Skin of body (tissue), 3 donors: Measurements from ENCODE around the gene NUDT17. TPM values are rescaled to one million over a fixed set of nuclear protein-coding genes. Genes with fewer than 3 reads are reported as not detected.
A peak's percentile ranks its signal among the peaks of the same experiment; 100 is the strongest.

Source experiments
- DNase-seq: peaks from one replicate; lab custom pipeline; 2025; lab: John Stamatoyannopoulos, UW
- small RNA-seq: library from RNA; depleted of rRNA; stranded (forward); fragments of <200 nt; gene quantifications from one replicate; pipeline ENCODE3, GENCODE V24; 2014; ENCODE audit warnings: low replicate concordance
- total RNA-seq: library from RNA; depleted of rRNA; stranded (reverse); fragments of >200 nt; gene quantifications from one replicate; pipeline ENCODE4 v1.2.3, GENCODE V29; 2014

Gene NUDT17
- total RNA-seq, 1 donor from 2014 or later, result 2.5 TPM

- no peak for DNase-seq
Observed at GRCh38 chr1:145887631-145888030, 42.2 kb downstream of the NUDT17 start.

GRCh38 chr1:145889722-145890121 lies 44.3 kb downstream of the NUDT17 start:
- no peak for DNase-seq

- no peak for DNase-seq
Observed at GRCh38 chr1:145891143-145891542, 45.7 kb downstream of the NUDT17 start.

DNA sequence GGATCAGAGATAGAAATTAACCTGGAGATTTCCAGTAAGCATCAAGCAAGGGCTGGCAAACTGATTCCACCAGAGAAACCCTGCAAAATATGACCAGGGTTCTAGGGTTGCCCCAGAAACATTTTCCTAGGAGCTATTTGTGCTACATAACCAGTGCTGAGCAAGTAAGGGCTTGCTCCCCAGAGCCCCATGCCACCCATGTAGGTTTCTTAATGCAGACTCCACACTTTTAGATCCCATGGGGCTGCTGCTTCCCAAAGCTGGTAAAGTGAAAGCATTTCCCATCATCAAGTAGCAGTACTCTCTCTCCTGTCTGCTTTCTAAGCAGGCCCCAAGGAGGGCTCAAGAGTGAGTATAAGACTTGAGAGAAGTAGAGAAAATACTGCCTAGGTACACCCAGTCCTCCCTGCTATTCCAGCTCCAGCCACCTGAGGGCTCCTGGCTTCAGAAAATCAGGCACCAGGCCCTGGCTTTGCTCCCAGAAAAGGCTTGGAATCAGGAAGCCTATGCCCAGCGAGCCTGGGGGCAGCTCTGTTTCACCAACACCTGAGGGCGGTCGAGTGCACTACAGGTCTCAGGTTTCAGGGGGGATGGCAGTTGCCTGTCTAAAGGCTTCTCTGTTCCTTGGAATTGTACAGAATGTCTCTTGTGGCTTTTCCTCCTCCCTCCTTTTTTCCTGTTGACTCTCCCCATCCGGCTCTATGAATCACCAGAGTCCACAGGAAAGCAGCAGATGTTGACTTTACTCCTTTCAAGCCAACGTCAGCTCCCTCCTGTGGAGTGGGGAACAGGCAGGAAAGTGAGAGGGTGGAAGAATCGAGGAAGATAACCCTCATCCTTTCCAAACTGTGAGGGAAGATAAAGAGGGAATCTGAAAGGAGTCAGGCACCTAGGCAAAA lies 46.4 kb downstream of the NUDT17 start:
- peak; percentile 94 for DNase-seq

DNA sequence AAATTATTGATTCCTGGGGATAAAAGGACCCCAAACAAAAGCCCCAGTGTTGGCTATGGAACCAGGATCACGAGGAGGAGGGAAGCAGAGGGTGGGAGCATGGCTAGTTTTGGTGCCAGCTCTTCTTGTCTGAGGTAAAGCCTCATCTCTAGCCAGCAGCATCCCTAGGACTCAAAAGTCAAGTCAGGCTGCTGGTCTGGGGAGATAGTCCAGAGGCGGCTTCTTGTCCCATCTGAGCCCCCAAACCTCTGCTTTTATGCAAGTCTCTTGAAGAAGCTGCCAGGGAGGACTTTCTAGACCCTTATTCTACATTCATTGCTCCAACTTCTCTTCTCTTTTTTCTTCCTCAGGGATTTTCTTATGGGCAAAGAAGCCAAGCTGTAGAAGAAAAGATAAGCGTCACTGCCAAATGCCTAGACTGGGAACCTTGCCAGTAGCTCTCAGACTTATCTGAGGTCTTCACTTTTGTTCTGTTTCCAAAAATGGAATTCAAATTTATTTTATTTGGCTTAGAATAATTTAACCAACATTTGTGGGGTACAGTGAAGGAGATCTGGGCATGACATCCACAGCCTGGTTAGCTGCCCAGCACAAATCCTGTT lies 47.2 kb downstream of the NUDT17 start:
- DNase-seq, result no peak

GRCh38 chr1:145893306-145894055 lies 48.1 kb downstream of the NUDT17 start:
- DNase-seq, result no peak

GRCh38 chr1:145895471-145895870 lies 50.0 kb downstream of the NUDT17 start:
- no peak for DNase-seq

GRCh38 chr1:145897969-145898368 lies 52.5 kb downstream of the NUDT17 start:
- no peak for DNase-seq

Small RNAs within 50 kb of the gene (small RNA-seq; reads per million reads assigned to genes)
- gene MIR6736, result not detected

Other genes with a start within 250 kb of the NUDT17 start
- 24.9 TPM for gene GPR89A, start 237.6 kb upstream of the NUDT17 start, total RNA-seq
- 8.7 TPM for gene PDZK1, start 138.3 kb upstream of the NUDT17 start, total RNA-seq
- gene CD160, start 126.1 kb upstream of the NUDT17 start, total RNA-seq, result not detected
- gene RNF115, start 21.5 kb upstream of the NUDT17 start, total RNA-seq, result 14.4 TPM
- 18.8 TPM for gene POLR3C, start 21.4 kb upstream of the NUDT17 start, total RNA-seq
- 21.6 TPM for gene PIAS3, start 13.5 kb downstream of the NUDT17 start, total RNA-seq
- 12.9 TPM for gene ANKRD35, start 40.2 kb downstream of the NUDT17 start, total RNA-seq
- gene ITGA10, start 64.4 kb downstream of the NUDT17 start, total RNA-seq, result 0.89 TPM
- 19.1 TPM for gene PEX11B, start 73.1 kb downstream of the NUDT17 start, total RNA-seq
- gene RBM8A, start 81.9 kb downstream of the NUDT17 start, total RNA-seq, result 82.0 TPM
- 19.7 TPM for gene LIX1L, start 112.4 kb downstream of the NUDT17 start, total RNA-seq
- 0.30 TPM for gene ANKRD34A, start 118.9 kb downstream of the NUDT17 start, total RNA-seq
- gene POLR3GL, start 119.1 kb downstream of the NUDT17 start, total RNA-seq, result 11.9 TPM
- 643 TPM for gene TXNIP, start 150.9 kb downstream of the NUDT17 start, total RNA-seq
- 29.5 TPM for gene HJV, start 176.1 kb downstream of the NUDT17 start, total RNA-seq